Upper lobe of left lung (tissue), 4 donors: Measurements from ENCODE around the gene ATXN7L3.

Experiments used
- CTCF ChIP-seq, 6 experiments: fragments of 450-650 bp in 4 of 6; fragments of 200-600 bp in 2 of 6; sonication (generic) in 2 of 6; IDR thresholded peaks; one replicate each; pipeline ENCODE4 v1.5.1; 2016 to 2019; ENCODE audit warnings: antibody characterized with exemption in 6 of 6
- EP300 ChIP-seq, 4 donors: sonication (generic); formaldehyde crosslinking; IDR thresholded peaks; one replicate each; pipeline ENCODE4 v1.5.1; 2017; ENCODE audit warnings: antibody characterized with exemption in 4 of 4, control low read depth in 2 of 4
- POLR2A ChIP-seq, 4 donors: fragments of 450-650 bp; IDR thresholded peaks; one replicate each; pipeline ENCODE4 v1.5.1; 2016 to 2017; ENCODE audit warnings: antibody characterized with exemption in 4 of 4, mild to moderate bottlenecking in 2 of 4
- POLR2AphosphoS5 ChIP-seq, 2 donors: sonication (generic); formaldehyde crosslinking; IDR thresholded peaks; one replicate each; pipeline ENCODE4 v1.5.1; 2017; ENCODE audit warnings: antibody characterized with exemption in 2 of 2

- TF ChIP-seq CTCF (IDR thresholded peaks at IDR 0.05) (no peak), POLR2A (IDR thresholded peaks at IDR 0.05) (no peak), POLR2AphosphoS5 (IDR thresholded peaks at IDR 0.05) (no peak), EP300 (IDR thresholded peaks at IDR 0.05) (no peak)
These were observed 20.0 kb upstream of the ATXN7L3 start, which contains the start of gene UBTF for GRCh38 chr17:44219616-44220212.
